Ascending aorta (tissue), 2 donors: ENCODE results near the gene ARSG. TPM values are rescaled to one million over a fixed set of nuclear protein-coding genes. Genes with fewer than 3 reads are reported as not detected.
A peak's percentile ranks its signal among the peaks of the same experiment; 100 is the strongest.

Experiments used
- DNase-seq, 2 donors: peaks; one replicate each; pipeline ENCODE4 v3.0.0-alpha.2; 2019; ENCODE audit warnings: low spot score in 2 of 2
- H3K27ac ChIP-seq, 2 donors: fragments of 200-600 bp; sonication (generic); one replicate each; pipeline ENCODE4 v1.5.1; 2016 to 2017; ENCODE audit warnings: mild to moderate bottlenecking in 1 of 2
- H3K27me3 ChIP-seq: fragments of 200-600 bp; sonication (generic); one replicate; pipeline ENCODE4 v1.5.1; 2017
- H3K36me3 ChIP-seq, 2 donors: fragments of 200-600 bp; sonication (generic); one replicate each; pipeline ENCODE4 v1.5.1; 2016
- H3K4me1 ChIP-seq, 2 donors: fragments of 200-600 bp; sonication (generic); one replicate each; pipeline ENCODE4 v1.5.1; 2016 to 2017; ENCODE audit warnings: mild to moderate bottlenecking in 1 of 2
- H3K4me3 ChIP-seq, 2 donors: fragments of 200-600 bp; sonication (generic); one replicate each; pipeline ENCODE4 v1.5.1; 2016 to 2017; ENCODE audit warnings: mild to moderate bottlenecking in 1 of 2
- H3K9me3 ChIP-seq, 2 donors: fragments of 200-600 bp; sonication (generic); one replicate each; pipeline ENCODE4 v1.5.1; 2016
- CTCF ChIP-seq, 3 experiments: fragments of 200-600 bp in 2 of 3; fragments of 450-650 bp in 1 of 3; sonication (generic) in 2 of 3; IDR thresholded peaks; one replicate each; pipeline ENCODE4 v1.5.1; 2016 to 2019; ENCODE audit warnings: antibody characterized with exemption in 3 of 3, mild to moderate bottlenecking in 1 of 3, moderate library complexity in 1 of 3
- intact Hi-C: fragments of 100-400 bp; cut with DNase I; formaldehyde crosslinking; loops from one replicate; pipeline ENCODE4 v1.15.1; 2023
- total RNA-seq: library from RNA; depleted of rRNA; stranded (reverse); fragments of >200 nt; gene quantifications from one replicate; pipeline ENCODE4 v1.1.0, GENCODE V29; 2016

Gene ARSG
- total RNA-seq, 1 donor from 2014 or later, result 7.3 TPM

GRCh38 chr17:68385490-68386215 lies 94.4 kb downstream of the ARSG start:
- H3K27me3 ChIP-seq, result no peaks in the 10 kb centered on the region
- H3K4me1 ChIP-seq, result peaks cover 0 to 4% of the 10 kb centered on the region in 2 donors
- no peak for DNase-seq
- TF ChIP-seq CTCF (IDR thresholded peaks at IDR 0.05), result no peak
- no peak overlapping the region for H3K27ac ChIP-seq
- no peak overlapping the region for H3K4me3 ChIP-seq
- no peaks in the 10 kb centered on the region for H3K9me3 ChIP-seq
- no peaks in the 10 kb centered on the region for H3K36me3 ChIP-seq
- intact Hi-C loops, result loop anchor here (1.0 kb wide), 1 partner anchor 10 kb away; no protein-coding TSS in a partner anchor

- no peaks in the 10 kb centered on the region for H3K9me3 ChIP-seq
- no peaks in the 10 kb centered on the region for H3K27me3 ChIP-seq
- no peaks in the 10 kb centered on the region for H3K36me3 ChIP-seq
- no peak for DNase-seq
- no peak overlapping the region for H3K4me3 ChIP-seq
- H3K4me1 ChIP-seq, result peaks cover 0 to 4% of the 10 kb centered on the region in 2 donors
- no peak for TF ChIP-seq CTCF (IDR thresholded peaks at IDR 0.05)
- no peak overlapping the region for H3K27ac ChIP-seq
- intact Hi-C loops, result no loop called here
Observed at GRCh38 chr17:68387435-68388218, 96.3 kb downstream of the ARSG start.

- no peaks in the 10 kb centered on the region for H3K9me3 ChIP-seq
- no peak for DNase-seq
- H3K36me3 ChIP-seq, result no peaks in the 10 kb centered on the region
- peaks cover 0 to 4% of the 10 kb centered on the region in 2 donors for H3K4me1 ChIP-seq
- H3K4me3 ChIP-seq, result no peak overlapping the region
- TF ChIP-seq CTCF (IDR thresholded peaks at IDR 0.05), result no peak
- H3K27ac ChIP-seq, result no peak overlapping the region
- intact Hi-C loops, result no loop called here
- no peaks in the 10 kb centered on the region for H3K27me3 ChIP-seq
Observed at GRCh38 chr17:68389041-68389440, 97.7 kb downstream of the ARSG start.

- TF ChIP-seq CTCF (IDR thresholded peaks at IDR 0.05), result no peak
- Histone ChIP-seq H3K4me1 (peaks cover 0 to 4% of the 10 kb centered on the region in 2 donors), H3K4me3 (no peak overlapping the region), H3K27me3 (no peaks in the 10 kb centered on the region), H3K36me3 (no peaks in the 10 kb centered on the region), H3K27ac (peak overlapping the region; percentile 19 to 43), H3K9me3 (no peaks in the 10 kb centered on the region)
- intact Hi-C loops, result no loop called here
- DNase-seq, result peak in 1 of 2 donors; percentile 81
Observed at GRCh38 chr17:68390888-68391545, 99.7 kb downstream of the ARSG start.

- Histone ChIP-seq H3K4me1 (no peaks in the 10 kb centered on the region), H3K27me3 (no peaks in the 10 kb centered on the region), H3K27ac (peak overlapping the region; percentile 19 to 43), H3K36me3 (no peaks in the 10 kb centered on the region), H3K9me3 (no peaks in the 10 kb centered on the region), H3K4me3 (no peak overlapping the region)
- intact Hi-C loops, result no loop called here
- DNase-seq, result no peak
- no peak for TF ChIP-seq CTCF (IDR thresholded peaks at IDR 0.05)
Observed at GRCh38 chr17:68391561-68392268, 100.4 kb downstream of the ARSG start.
